Activated CD4-positive, CD25-positive, alpha-beta regulatory T cell treated with anti-CD3 and anti-CD28 coated beads, Interleukin-2, amount 50 U/mL, for 16 hours (primary cell): ENCODE results near the gene LUZP2.

ENCODE experiments used
- DNase-seq: peaks from one replicate; pipeline ENCODE4 v3.0.0-alpha.2; 2020; ENCODE audit warnings: low read depth, low spot score

The LUZP2 gene

DNA sequence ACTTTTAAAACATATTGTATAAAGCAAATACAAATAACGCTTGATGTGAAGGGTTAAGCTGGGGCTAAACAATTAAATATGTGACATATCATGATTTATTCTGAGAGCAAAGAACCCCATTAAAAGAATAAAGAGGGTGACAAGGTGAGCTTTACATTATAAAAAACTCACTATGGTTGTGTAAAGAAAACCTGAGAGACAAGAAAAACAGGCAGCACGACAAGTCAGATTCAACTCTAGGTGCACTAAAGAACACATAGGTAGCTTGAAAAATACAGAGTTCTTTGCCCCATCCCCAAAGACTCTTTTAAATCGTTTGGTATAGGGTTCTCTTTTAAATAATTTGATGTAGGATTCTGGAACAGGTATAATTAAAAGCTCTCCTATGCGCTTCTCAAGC is 63.5 kb downstream of the LUZP2 start:
- no peak for DNase-seq

- DNase-seq = no peak
Measured at GRCh38 chr11:24567380-24567779, 70.5 kb downstream of the LUZP2 start.

GRCh38 chr11:24572376-24572775 is 75.5 kb downstream of the LUZP2 start:
- no peak for DNase-seq

GRCh38 chr11:24574461-24574860 is 77.6 kb downstream of the LUZP2 start:
- DNase-seq = no peak

GRCh38 chr11:24575392-24575791 is 78.5 kb downstream of the LUZP2 start:
- no peak for DNase-seq

DNA sequence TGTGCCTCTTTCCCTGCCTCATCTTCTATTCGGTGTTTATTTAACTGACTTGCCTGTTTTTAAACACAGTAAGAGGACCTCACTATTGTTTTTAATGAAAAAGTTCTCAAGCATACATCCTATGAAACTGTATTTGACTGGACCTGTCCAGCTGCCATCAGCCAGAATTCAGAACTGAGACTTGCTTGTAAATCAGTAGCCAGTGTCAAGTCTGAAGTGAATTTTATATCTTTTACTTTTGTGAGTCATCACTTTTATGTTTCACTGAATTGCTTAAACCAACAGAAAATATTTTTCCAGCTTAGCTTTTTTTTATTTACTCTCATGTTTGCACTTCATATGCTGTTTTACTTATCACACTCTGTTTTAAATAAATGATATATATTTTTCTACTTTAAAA is 88.3 kb downstream of the LUZP2 start:
- DNase-seq = no peak

- DNase-seq = no peak
Measured at GRCh38 chr11:24587635-24588034, 90.8 kb downstream of the LUZP2 start.

GRCh38 chr11:24588081-24588480 is 91.2 kb downstream of the LUZP2 start:
- no peak for DNase-seq

- DNase-seq = no peak
Measured at GRCh38 chr11:24589064-24589463, 92.2 kb downstream of the LUZP2 start.

DNA sequence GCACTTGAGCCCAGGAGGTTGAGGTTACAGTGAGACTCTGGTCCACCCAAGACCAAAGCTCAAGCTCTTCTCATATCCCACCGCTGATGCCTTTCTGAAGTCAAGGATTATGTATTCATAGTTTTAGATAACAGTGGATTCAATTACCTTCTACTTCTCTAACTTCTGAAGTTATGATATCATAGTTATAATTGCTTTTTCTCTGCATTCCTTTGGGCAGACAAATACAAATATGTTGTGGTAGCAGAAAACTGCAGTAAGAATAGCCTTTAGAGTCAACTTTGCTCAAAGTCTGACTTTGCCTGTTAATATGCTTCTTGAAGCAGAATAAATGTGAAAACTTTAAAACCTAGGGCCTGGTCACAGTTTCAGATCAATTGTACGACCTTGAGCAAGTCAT is 94.4 kb downstream of the LUZP2 start:
- no peak for DNase-seq

DNA sequence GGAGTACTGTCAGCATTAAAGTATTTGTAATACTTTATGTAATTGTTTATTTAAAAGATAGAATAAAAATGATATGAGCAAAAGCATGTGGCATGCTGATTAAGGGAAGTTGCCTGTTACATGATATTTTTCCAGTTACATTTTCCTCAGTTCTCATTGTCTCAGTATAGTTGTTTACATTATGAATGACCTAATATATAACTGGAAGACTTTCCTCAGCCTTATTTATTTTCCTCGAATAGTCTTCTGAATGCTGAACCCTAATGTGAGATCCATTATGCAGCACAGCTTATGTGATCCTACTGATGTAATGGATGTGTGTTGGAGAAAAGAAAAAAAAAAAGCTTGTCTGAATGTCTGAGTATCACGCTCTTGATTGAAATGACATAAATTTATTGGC is 95.5 kb downstream of the LUZP2 start:
- DNase-seq = no peak

- DNase-seq = no peak
Measured at GRCh38 chr11:24593332-24593731, 96.5 kb downstream of the LUZP2 start.

DNA sequence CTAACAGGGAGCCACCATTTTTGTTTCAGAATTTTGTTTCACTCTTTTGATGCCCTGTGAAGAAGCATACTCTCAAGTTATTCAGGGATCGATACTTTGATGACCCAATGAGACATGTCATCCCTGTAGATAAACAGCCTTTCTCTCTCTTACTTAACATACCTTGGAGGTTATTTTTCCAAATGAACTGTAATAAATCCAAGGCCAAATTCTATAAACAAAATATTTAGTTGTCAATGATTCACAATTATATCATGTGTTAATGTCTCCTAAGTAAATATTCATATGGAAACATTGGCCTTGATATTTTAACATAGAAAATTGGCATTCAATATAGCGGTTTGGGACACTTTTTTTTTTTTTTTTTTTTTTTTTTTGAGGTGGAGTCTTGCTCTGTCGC is 97.5 kb downstream of the LUZP2 start:
- DNase-seq = no peak

GRCh38 chr11:24598641-24599040 is 101.8 kb downstream of the LUZP2 start:
- no peak for DNase-seq

- DNase-seq = no peak
Measured at GRCh38 chr11:24609192-24610119, 112.6 kb downstream of the LUZP2 start.

GRCh38 chr11:24615451-24616160 is 118.8 kb downstream of the LUZP2 start:
- DNase-seq = no peak

DNA sequence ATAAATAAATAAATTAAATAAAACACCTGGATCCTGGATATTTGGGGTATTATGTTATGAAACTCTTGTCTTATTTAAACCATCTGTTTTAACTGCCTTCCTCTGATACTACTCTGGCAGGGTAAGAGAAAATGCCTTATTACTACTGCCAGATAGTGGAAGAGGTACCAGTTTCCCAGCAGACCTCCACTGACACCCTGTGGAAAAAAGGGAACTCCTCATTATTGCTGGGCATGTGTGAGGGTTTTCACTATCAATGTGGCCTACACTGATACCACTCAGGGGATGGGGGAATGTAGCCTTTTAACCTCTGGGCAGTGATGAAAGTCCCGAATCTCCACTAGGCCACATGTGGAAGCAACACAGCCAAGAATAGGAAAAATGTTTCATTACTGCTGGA is 121.0 kb downstream of the LUZP2 start:
- DNase-seq = no peak

DNA sequence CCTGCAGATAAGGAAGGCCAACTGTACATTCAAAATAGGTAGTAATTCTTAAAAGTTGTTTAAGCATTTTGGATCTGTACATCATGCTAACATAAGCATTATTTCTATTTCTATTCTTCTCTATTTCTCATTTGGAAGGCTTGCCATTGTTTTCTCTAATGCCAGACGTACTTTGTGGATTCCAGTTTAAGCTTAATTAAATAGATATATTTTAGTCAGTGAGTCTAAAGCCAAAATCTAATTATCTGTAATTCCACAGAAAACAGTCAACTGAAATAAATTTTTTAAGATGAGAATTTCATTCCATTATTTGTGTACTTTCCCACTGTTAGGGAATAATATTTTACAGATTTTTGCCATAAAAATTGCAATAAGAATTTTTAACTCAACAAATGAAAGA is 123.0 kb downstream of the LUZP2 start:
- DNase-seq = no peak

DNA sequence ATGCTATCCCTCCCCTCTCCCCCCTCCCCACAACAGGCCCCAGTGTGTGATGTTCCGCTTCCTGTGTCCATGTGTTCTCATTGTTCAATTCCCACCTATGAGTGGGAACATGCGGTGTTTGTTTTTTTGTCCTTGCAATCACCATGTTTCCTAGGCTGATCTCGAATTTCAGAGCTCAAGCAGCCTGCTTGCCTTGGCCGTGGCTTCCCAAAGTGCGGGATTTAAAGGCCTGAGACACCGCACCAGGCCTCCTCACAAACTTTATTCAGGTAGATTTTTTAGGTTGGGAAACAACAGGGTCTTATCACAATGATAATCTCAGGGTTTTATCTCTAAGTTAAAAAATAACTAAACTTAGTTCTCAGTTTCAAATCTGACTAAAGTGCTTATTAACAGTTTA is 125.4 kb downstream of the LUZP2 start:
- DNase-seq = no peak

- DNase-seq = no peak
Measured at GRCh38 chr11:24623121-24623520, 126.3 kb downstream of the LUZP2 start.

- DNase-seq = no peak
Measured at GRCh38 chr11:24624432-24624831, 127.6 kb downstream of the LUZP2 start.

DNA sequence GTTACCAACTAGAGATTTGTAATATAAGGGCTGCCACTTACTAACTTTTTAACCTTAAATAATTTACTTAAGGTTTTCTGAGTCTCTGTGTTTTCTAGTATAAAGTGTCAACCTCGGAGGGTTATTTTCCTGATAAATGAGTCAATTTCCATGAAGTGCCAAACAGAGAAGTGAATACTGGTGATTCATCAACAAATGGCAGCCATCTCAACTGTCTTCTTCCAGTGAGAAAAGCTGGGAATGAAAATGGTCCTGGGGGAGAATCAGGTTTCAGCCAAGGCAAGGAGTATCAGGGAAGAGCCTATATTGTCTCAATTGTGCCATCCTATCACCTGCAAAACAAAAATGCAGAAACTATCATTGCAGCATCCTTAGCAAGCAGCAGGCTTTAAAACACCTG is 129.1 kb downstream of the LUZP2 start:
- DNase-seq = no peak

DNA sequence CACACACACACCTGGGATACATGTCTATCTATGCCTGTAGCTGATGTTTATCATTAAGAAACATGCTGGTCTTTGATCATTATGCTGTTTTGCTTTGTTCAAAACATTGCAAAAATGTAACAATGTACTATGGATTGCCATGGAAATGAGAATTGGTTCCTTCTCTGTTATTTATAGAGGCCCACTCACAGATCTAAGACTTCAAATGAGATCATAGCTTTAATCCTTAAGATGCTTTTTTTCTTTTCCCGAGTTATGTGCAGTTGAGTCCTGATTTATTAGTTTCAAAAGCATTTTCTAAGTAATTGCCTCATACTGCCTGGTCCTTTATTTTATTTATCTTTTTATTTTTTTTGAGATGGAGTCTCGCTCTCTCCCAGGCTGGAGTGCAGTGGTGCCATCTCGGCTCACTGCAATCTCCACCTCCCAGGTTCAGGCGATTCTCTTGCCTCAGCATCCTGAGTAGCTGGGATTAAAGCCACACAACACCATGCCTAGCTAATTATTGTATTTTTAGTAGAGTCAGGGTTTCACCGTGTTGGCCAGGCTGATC is 131.4 kb downstream of the LUZP2 start:
- no peak for DNase-seq
